ENCODE data around the gene KSR2.

DNA sequence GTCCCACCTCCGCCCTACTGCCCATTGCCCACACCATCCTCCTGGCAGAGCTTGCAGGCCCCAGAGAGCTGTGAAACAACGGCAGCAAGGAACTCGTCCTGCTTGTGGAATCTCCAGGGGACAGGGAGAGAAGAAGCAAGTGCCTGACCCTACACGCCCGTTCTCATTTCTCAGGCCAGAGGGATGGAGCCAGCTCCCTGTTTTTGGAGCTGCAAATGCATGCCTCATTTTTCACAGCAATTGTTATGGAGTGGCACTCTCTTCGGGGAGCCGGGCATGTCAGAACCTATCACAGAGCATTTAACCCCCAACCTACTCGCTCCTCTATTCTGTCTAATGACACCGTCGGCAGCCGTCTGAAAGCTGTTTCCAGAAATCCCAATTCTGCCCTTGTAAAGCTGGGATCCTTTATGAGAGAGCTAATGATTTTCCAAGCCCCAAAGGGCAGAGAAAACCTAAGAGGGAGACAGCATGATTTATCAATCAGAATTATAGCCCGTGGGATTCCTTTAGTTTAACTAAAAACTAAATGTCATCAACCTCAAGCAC, 385.0 kb downstream of the KSR2 start:
- TF ChIP-seq FOXA1 (IDR thresholded peaks at IDR 0.05) (no peak), FOXA1 (CRISPR knock-in tag; IDR thresholded peaks at IDR 0.05) (no peak), NR1H2 (CRISPR knock-in tag; IDR thresholded peaks at IDR 0.05; ENCODE audit: borderline replicate concordance, low read depth) (no peak), SP2 (CRISPR knock-in tag; IDR thresholded peaks at IDR 0.05) (no peak), SALL2 (CRISPR knock-in tag; IDR thresholded peaks at IDR 0.05) (no peak), HCFC1 (IDR thresholded peaks at IDR 0.05; ENCODE audit: low read depth, low read length) (no peak), TCF12 (IDR thresholded peaks at IDR 0.05) (no peak), TCF12 (CRISPR knock-in tag; IDR thresholded peaks at IDR 0.05) (no peak), EP300 (IDR thresholded peaks at IDR 0.05; ENCODE audit: low read depth in 2 of 2, low read length in 2 of 2) (no peak), EP300 (CRISPR knock-in tag; IDR thresholded peaks at IDR 0.05; ENCODE audit: borderline replicate concordance) (no peak), SRF (IDR thresholded peaks at IDR 0.05; ENCODE audit: low read depth, low read length) (no peak), ZBTB20 (CRISPR knock-in tag; IDR thresholded peaks at IDR 0.05; ENCODE audit: borderline replicate concordance, low read depth) (no peak)
- TF ChIP-seq, protein P1, sequence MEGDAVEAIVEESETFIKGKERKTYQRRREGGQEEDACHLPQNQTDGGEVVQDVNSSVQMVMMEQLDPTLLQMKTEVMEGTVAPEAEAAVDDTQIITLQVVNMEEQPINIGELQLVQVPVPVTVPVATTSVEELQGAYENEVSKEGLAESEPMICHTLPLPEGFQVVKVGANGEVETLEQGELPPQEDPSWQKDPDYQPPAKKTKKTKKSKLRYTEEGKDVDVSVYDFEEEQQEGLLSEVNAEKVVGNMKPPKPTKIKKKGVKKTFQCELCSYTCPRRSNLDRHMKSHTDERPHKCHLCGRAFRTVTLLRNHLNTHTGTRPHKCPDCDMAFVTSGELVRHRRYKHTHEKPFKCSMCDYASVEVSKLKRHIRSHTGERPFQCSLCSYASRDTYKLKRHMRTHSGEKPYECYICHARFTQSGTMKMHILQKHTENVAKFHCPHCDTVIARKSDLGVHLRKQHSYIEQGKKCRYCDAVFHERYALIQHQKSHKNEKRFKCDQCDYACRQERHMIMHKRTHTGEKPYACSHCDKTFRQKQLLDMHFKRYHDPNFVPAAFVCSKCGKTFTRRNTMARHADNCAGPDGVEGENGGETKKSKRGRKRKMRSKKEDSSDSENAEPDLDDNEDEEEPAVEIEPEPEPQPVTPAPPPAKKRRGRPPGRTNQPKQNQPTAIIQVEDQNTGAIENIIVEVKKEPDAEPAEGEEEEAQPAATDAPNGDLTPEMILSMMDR (CRISPR knock-in tag; IDR thresholded peaks at IDR 0.05): no peak
- TF ChIP-seq, protein P2, sequence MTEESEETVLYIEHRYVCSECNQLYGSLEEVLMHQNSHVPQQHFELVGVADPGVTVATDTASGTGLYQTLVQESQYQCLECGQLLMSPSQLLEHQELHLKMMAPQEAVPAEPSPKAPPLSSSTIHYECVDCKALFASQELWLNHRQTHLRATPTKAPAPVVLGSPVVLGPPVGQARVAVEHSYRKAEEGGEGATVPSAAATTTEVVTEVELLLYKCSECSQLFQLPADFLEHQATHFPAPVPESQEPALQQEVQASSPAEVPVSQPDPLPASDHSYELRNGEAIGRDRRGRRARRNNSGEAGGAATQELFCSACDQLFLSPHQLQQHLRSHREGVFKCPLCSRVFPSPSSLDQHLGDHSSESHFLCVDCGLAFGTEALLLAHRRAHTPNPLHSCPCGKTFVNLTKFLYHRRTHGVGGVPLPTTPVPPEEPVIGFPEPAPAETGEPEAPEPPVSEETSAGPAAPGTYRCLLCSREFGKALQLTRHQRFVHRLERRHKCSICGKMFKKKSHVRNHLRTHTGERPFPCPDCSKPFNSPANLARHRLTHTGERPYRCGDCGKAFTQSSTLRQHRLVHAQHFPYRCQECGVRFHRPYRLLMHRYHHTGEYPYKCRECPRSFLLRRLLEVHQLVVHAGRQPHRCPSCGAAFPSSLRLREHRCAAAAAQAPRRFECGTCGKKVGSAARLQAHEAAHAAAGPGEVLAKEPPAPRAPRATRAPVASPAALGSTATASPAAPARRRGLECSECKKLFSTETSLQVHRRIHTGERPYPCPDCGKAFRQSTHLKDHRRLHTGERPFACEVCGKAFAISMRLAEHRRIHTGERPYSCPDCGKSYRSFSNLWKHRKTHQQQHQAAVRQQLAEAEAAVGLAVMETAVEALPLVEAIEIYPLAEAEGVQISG (CRISPR knock-in tag; IDR thresholded peaks at IDR 0.05): no peak

Data from HepG2 (cell line).